Mononuclear cell (primary cell): ENCODE measurements around the gene FNBP1. TPM values are rescaled to one million over a fixed set of nuclear protein-coding genes. Genes with fewer than 3 reads are reported as not detected.
"Not testable (repeated sequence)": the region's sequence is repeated elsewhere in the genome, so short reads cannot be mapped to it uniquely, and the experiment has no call there.

Experiments
- H3K27me3 ChIP-seq: 2 replicates; pipeline ENCODE4 v1.6.0; 2011; ENCODE audit warnings: low read length, control low read depth; ENCODE audit not compliant: insufficient read depth
- H3K4me1 ChIP-seq: 2 replicates; pipeline ENCODE4 v1.5.1; 2011; ENCODE audit warnings: mild to moderate bottlenecking, low read length, control low read depth; ENCODE audit not compliant: insufficient read depth
- H3K4me3 ChIP-seq: 2 replicates; pipeline ENCODE4 v1.5.1; 2011; ENCODE audit warnings: mild to moderate bottlenecking, low read length, moderate library complexity
- H3K9me3 ChIP-seq: 2 replicates; pipeline ENCODE4 v1.5.1; 2011; ENCODE audit warnings: low read depth, mild to moderate bottlenecking, control low read depth, low read length
- total RNA-seq: library from RNA; depleted of rRNA; stranded (reverse); fragments of >200 nt; gene quantifications from one replicate; pipeline ENCODE4 v1.2.3, GENCODE V29; 2012

Gene FNBP1
- total RNA-seq, 1 donor, result 193 TPM

- H3K4me1 ChIP-seq, result peaks cover 84% of the 10 kb centered on the region
- H3K27me3 ChIP-seq, result no peaks in the 10 kb centered on the region
- no peaks in the 10 kb centered on the region for H3K9me3 ChIP-seq
- H3K4me3 ChIP-seq, result no peak overlapping the region
These were observed 6.9 kb downstream of the FNBP1 start for GRCh38 chr9:130036099-130036498.

DNA sequence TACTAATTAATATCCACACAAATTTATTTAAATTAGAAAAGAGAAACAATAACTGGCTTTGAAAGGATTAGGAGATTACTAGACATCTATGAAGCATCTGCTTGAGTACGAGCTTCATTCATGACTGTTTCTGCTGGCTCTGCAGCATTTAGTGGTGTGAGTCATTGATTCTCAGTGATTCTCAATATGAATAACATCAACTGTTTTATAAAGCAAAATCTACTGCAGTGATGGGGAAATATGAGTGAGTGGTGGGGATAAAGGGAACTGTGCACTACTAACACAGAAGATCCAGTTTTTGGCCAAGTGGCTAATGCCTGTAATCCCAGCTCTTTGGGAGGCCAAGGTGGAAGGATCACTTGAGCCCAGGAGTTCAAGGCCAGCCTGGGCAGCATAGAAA lies 8.4 kb downstream of the FNBP1 start:
- no peak overlapping the region for H3K4me3 ChIP-seq
- H3K9me3 ChIP-seq, result no peaks in the 10 kb centered on the region
- no peaks in the 10 kb centered on the region for H3K27me3 ChIP-seq
- H3K4me1 ChIP-seq, result peaks cover 86% of the 10 kb centered on the region

GRCh38 chr9:130030651-130031127 lies 12.3 kb downstream of the FNBP1 start:
- Histone ChIP-seq H3K4me3 (no peak overlapping the region), H3K4me1 (peaks cover 93% of the 10 kb centered on the region), H3K27me3 (no peaks in the 10 kb centered on the region), H3K9me3 (no peaks in the 10 kb centered on the region)

DNA sequence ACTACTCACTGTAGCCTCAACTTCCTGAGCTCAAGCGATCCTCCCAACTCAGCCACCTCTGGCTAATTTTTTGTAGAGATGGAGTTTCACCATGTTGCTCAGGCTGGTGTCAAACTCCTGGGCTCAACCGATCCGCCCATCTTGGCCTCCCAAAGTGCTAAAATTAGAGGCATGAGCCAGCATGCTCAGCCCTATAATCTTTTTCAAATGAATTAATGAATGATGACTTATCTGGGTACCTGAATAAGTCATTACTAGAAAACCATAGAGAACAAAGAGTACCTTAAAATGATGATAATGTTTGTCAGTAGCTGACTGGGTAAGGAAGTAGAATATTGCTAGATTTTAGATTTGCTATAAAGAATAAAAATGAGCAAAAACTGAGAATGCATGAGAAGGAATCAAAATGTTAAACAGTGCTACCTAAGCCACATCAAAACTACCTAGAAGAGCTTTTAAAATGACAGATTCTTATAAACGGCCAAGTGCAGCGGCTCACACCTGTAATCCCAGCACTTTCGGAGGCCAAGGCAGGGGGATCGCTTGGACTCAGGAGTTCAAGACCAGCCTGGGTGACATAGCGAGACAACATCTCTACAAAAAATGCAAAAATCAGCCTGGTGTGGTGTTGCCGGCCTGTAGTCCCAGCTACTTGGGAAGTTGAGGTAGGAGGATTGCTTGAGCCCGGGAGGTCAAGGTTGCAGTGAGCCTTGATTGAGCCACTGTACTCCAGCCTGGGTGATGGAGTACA lies 13.6 kb downstream of the FNBP1 start:
- no peaks in the 10 kb centered on the region for H3K9me3 ChIP-seq
- no peaks in the 10 kb centered on the region for H3K27me3 ChIP-seq
- no peak overlapping the region for H3K4me3 ChIP-seq
- H3K4me1 ChIP-seq, result peaks cover 92% of the 10 kb centered on the region

- Histone ChIP-seq H3K4me3 (no peak overlapping the region), H3K4me1 (peaks cover 92% of the 10 kb centered on the region), H3K9me3 (no peaks in the 10 kb centered on the region), H3K27me3 (no peaks in the 10 kb centered on the region)
These were observed 14.3 kb downstream of the FNBP1 start for GRCh38 chr9:130028493-130029222.

DNA sequence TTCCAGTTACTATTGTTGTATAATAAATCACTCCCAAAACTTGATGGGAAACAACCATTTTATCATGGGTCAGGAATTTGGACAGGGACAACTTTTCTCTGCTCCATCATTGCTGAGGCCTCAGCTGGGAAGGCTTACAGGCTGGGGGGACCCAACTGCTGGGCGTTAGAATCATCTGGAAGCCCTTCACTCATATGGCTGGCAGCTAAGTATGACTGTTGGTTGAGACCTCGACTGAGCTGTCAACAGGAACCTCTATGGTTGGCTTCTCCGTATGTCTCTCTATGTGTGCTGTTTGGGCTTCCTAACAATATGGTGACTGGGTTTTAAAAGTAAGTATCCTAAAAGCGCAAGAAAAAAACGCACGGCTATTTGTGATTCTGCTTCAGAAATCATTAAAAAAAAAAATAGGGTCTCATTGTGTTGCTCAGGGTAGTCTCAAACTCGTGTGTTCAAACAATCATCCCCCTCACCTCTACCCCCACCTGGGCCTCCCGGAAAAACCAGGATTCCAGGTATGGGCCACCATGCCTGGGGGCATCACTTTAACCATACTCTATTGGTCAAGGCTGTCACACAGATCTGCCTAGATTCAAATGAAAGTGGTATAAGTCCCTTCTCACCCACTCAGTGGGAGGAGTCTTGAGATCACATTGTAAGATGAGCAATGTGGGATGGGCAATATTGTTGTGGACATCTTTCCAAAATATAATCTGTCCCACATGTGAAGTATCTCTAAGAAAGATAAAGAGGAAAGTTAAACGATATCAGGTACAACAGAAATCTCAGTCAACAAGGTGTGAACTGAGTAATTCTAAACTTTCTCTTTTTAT lies 15.2 kb downstream of the FNBP1 start:
- Histone ChIP-seq H3K4me1 (peaks cover 94% of the 10 kb centered on the region), H3K27me3 (no peaks in the 10 kb centered on the region), H3K4me3 (no peak overlapping the region), H3K9me3 (no peaks in the 10 kb centered on the region)

GRCh38 chr9:130026583-130027340 lies 16.2 kb downstream of the FNBP1 start:
- Histone ChIP-seq H3K4me1 (peaks cover 95% of the 10 kb centered on the region), H3K27me3 (no peaks in the 10 kb centered on the region), H3K4me3 (no peak overlapping the region), H3K9me3 (no peaks in the 10 kb centered on the region)

DNA sequence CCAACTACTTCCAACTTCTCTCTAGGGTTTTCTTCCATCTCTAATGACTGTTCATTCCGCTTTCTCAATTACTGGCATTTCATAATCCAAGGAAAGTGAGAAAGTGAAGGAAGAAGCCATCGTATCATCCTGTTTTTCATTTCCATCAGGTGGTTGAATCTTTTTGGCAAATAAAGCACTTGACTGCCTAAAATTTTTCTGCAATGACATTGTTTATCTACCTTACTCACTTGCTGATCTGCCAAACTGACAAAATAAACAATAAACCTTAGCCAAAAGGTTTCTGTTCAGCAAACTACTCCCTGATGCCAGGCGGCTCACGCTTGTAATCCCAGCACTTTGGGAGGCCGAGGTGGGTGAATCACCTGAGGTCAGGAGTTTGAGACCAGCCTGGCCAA lies 18.4 kb downstream of the FNBP1 start:
- H3K4me1 ChIP-seq, result peaks cover 76% of the 10 kb centered on the region
- H3K4me3 ChIP-seq, result no peak overlapping the region
- H3K9me3 ChIP-seq, result no peaks in the 10 kb centered on the region
- H3K27me3 ChIP-seq, result no peaks in the 10 kb centered on the region

GRCh38 chr9:130023994-130024596 lies 18.9 kb downstream of the FNBP1 start:
- Histone ChIP-seq H3K4me3 (no peak overlapping the region), H3K27me3 (no peaks in the 10 kb centered on the region), H3K4me1 (peaks cover 71% of the 10 kb centered on the region), H3K9me3 (no peaks in the 10 kb centered on the region)

- no peaks in the 10 kb centered on the region for H3K27me3 ChIP-seq
- H3K4me3 ChIP-seq, result no peak overlapping the region
- H3K9me3 ChIP-seq, result no peaks in the 10 kb centered on the region
- H3K4me1 ChIP-seq, result peaks cover 69% of the 10 kb centered on the region
These were observed 19.7 kb downstream of the FNBP1 start for GRCh38 chr9:130023144-130023787.

DNA sequence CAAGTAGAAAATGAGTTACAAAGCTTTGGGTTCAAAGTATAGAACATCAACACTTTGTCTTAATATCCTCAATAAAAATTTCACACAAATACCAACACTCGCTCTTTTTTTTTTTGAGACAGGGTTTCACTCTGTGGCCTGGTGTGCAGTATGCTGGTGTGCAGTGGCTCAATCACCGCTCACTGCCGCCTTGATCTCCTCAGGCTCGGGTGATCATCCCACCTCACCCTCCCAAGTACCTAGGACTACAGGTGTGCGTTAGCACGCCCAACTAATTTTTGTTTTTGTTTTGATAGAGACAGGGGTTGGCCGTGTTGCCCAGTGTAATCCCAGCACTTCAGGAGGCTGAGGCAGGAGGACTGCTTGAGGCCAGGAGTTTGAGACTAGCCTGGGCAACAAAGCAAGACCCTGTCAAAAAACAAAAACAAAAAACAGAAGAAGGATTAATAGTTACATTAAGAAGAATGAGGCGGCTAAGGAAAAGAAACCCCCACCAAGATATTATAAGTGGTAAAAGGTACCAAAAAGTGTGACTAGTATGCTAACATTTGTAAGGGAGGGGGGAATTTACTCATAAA lies 20.3 kb downstream of the FNBP1 start:
- H3K9me3 ChIP-seq, result no peaks in the 10 kb centered on the region
- H3K4me1 ChIP-seq, result peaks cover 65% of the 10 kb centered on the region
- H3K27me3 ChIP-seq, result no peaks in the 10 kb centered on the region
- H3K4me3 ChIP-seq, result no peak overlapping the region

GRCh38 chr9:130021842-130022241 lies 21.1 kb downstream of the FNBP1 start:
- not testable (repeated sequence) for H3K4me3 ChIP-seq, H3K9me3 ChIP-seq, H3K27me3 ChIP-seq
- peaks cover 63% of the 10 kb centered on the region for H3K4me1 ChIP-seq

- Histone ChIP-seq H3K27me3 (no peaks in the 10 kb centered on the region), H3K9me3 (no peaks in the 10 kb centered on the region), H3K4me3 (no peak overlapping the region), H3K4me1 (peaks cover 58% of the 10 kb centered on the region)
These were observed 21.9 kb downstream of the FNBP1 start for GRCh38 chr9:130021123-130021522.
